GM23248 (cell line): ENCODE results near the gene EPN2. TPM values are rescaled to one million over a fixed set of nuclear protein-coding genes. Genes with fewer than 3 reads are reported as not detected.

Source experiments
- DNase-seq: peaks from one replicate; pipeline ENCODE4 v3.0.0-alpha.2; 2015
- H2AFZ ChIP-seq: fragments of 200-600 bp; sonication (generic); 2 replicates; pipeline ENCODE4 v1.6.1; 2016; ENCODE audit warnings: antibody characterized with exemption
- H3F3A ChIP-seq: fragments of 200-600 bp; sonication (generic); 2 replicates; pipeline ENCODE4 v1.6.1; 2016; ENCODE audit warnings: mild to moderate bottlenecking, antibody characterized with exemption, mixed run types; ENCODE audit not compliant: insufficient read depth
- H3K27ac ChIP-seq: fragments of 200-600 bp; sonication (generic); 2 replicates; pipeline ENCODE4 v1.5.1; 2016; ENCODE audit warnings: mild to moderate bottlenecking
- H3K27me3 ChIP-seq: fragments of 200-600 bp; sonication (generic); replicated peaks from 2 replicates; pipeline ENCODE4 v1.6.1; 2016; ENCODE audit warnings: mild to moderate bottlenecking; ENCODE audit not compliant: insufficient read depth
- H3K36me3 ChIP-seq: fragments of 200-600 bp; sonication (generic); 2 replicates; pipeline ENCODE4 v1.6.1; 2016; ENCODE audit warnings: low read depth, mild to moderate bottlenecking
- H3K4me1 ChIP-seq: fragments of 200-600 bp; sonication (generic); 2 replicates; pipeline ENCODE4 v1.6.1; 2016; ENCODE audit warnings: mild to moderate bottlenecking; ENCODE audit not compliant: insufficient read depth
- H3K4me2 ChIP-seq: fragments of 200-600 bp; sonication (generic); one replicate; pipeline ENCODE4 v1.6.1; 2016; ENCODE audit warnings: mild to moderate bottlenecking; ENCODE audit not compliant: unreplicated experiment
- H3K4me3 ChIP-seq: fragments of 200-600 bp; sonication (generic); 2 replicates; pipeline ENCODE4 v1.5.1; 2016; ENCODE audit warnings: mild to moderate bottlenecking
- H3K79me2 ChIP-seq: fragments of 200-600 bp; sonication (generic); 2 replicates; pipeline ENCODE4 v1.6.1; 2016; ENCODE audit warnings: mild to moderate bottlenecking; ENCODE audit not compliant: insufficient read depth
- H3K9ac ChIP-seq: fragments of 200-600 bp; sonication (generic); 2 replicates; pipeline ENCODE4 v1.6.1; 2016; ENCODE audit warnings: mild to moderate bottlenecking
- H3K9me2 ChIP-seq: fragments of 200-600 bp; sonication (generic); 2 replicates; pipeline ENCODE4 v1.6.1; 2016; ENCODE audit warnings: mixed run types, mild to moderate bottlenecking, moderate library complexity; ENCODE audit not compliant: insufficient read depth
- H3K9me3 ChIP-seq: fragments of 200-600 bp; sonication (generic); one replicate; pipeline ENCODE4 v1.6.1; 2017; ENCODE audit warnings: low read depth
- H4K20me1 ChIP-seq: fragments of 200-600 bp; sonication (generic); 2 replicates; pipeline ENCODE4 v1.6.0; 2016; ENCODE audit not compliant: insufficient read depth
- EZH2 ChIP-seq: fragments of 200-600 bp; sonication (generic); IDR thresholded peaks from 2 replicates; pipeline ENCODE4 v1.6.1; 2018; ENCODE audit warnings: antibody characterized with exemption, mild to moderate bottlenecking; ENCODE audit not compliant: insufficient read depth, poor library complexity, severe bottlenecking
- EZH2phosphoT487 ChIP-seq: fragments of 200-600 bp; sonication (generic); IDR thresholded peaks from 2 replicates; pipeline ENCODE4 v1.6.1; 2018; ENCODE audit warnings: antibody characterized with exemption, moderate library complexity, mild to moderate bottlenecking, low read depth; ENCODE audit not compliant: insufficient read depth
- WGBS, 2 experiments: methylation state at CpG; one replicate each; pipeline ENCODE4 v1.1.6; 2015 to 2017; ENCODE audit warnings: low lambda C conversion rate in 2 of 2, low coverage in 1 of 2; ENCODE audit errors: missing lambda C conversion rate in 2 of 2; 5-methylcytosine and 5-hydroxymethylcytosine counted together
- in situ Hi-C: fragments of 300-500 bp; cut with MboI; formaldehyde crosslinking; loops from 2 replicates; pipeline ENCODE4 v1.15.0; 2020
- polyA plus RNA-seq: library from polyadenylated mRNA; unstranded; fragments of >200 nt; fragmentation: Nextera tagmentation; extraction: Ambion mirVana; gene quantifications from 2 replicates; pipeline ENCODE4 v1.2.1, GENCODE V29; 2016
- total RNA-seq: library from RNA; depleted of rRNA; stranded (reverse); fragments of >200 nt; shearing (Covaris generic); gene quantifications from 2 replicates; pipeline ENCODE4 v1.2.3, GENCODE V29; 2014

EPN2 gene
- total and polyA plus RNA-seq, 2 experiments from 2014 or later, result 25.3 to 54.0 TPM

DNA sequence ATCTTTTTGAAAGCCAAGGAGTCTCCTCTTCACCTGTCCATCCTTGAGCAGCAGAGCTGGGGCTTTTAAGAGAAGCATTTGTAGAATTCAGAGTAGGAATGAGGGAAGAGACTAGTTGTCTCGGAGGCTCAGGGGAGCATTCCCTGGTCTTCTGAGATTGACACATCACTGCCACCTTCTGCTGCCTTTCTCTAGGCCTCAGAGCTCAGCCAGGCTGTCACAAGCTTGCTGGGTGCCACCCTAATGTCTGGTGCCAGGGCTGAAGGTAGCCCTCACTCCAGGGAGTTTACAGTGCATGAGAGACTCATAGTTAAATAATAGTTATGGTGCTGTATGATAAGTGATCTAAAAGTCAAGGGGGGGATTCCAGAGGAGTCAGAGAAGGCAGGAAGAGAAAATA is 85.7 kb downstream of the EPN2 start:
- Histone ChIP-seq H3K9me2 (no peaks in the 10 kb centered on the region), H3K27ac (no peak overlapping the region), H3K27me3 (no peaks in the 10 kb centered on the region), H3F3A (peaks cover 28% of the 10 kb centered on the region), H3K79me2 (no peaks in the 10 kb centered on the region), H4K20me1 (no peaks in the 10 kb centered on the region), H3K4me1 (peaks cover 14% of the 10 kb centered on the region), H3K9me3 (no peaks in the 10 kb centered on the region), H3K4me2 (no peak overlapping the region), H3K4me3 (no peak overlapping the region), H3K36me3 (peaks cover 6% of the 10 kb centered on the region), H3K9ac (no peak overlapping the region), H2AFZ (no peak overlapping the region)
- in situ Hi-C loops, result no loop called here
- TF ChIP-seq EZH2phosphoT487 (no peak), EZH2 (no peak)
- no peak for DNase-seq
- WGBS, 2 experiments, result 93 to 95% methylated on average over 1 of the region's 1 CpG

DNA sequence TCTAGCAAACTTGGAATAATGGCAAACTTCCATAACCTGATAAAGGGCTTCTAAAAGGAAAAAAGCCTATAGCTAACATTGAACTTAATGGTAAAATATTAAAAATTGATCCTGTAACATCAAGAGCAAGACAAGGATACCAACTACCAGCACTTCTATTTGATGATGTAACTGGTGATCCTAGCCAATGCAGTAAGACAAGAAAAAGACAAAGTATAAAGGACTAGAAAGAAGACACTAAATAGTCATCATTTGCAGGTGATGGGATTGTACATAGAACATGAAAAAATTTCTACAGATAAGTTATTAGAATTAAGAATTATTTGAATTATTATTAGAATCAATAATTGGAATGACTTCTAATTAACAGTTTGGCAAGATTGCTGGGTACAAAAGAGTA is 88.4 kb downstream of the EPN2 start:
- H3K9me2 ChIP-seq, result no peaks in the 10 kb centered on the region
- H2AFZ ChIP-seq, result no peak overlapping the region
- H3K4me3 ChIP-seq, result no peak overlapping the region
- no peak overlapping the region for H3K27ac ChIP-seq
- H3K4me2 ChIP-seq, result no peak overlapping the region
- no peak overlapping the region for H3K9ac ChIP-seq
- peaks cover 41% of the 10 kb centered on the region for H3F3A ChIP-seq
- no peak for DNase-seq
- H3K9me3 ChIP-seq, result no peaks in the 10 kb centered on the region
- TF ChIP-seq EZH2phosphoT487 (no peak), EZH2 (no peak)
- H3K4me1 ChIP-seq, result peaks cover 25% of the 10 kb centered on the region
- no peaks in the 10 kb centered on the region for H4K20me1 ChIP-seq
- H3K27me3 ChIP-seq, result no peaks in the 10 kb centered on the region
- H3K36me3 ChIP-seq, result peaks cover 6% of the 10 kb centered on the region
- H3K79me2 ChIP-seq, result no peaks in the 10 kb centered on the region
- in situ Hi-C loops, result no loop called here

DNA sequence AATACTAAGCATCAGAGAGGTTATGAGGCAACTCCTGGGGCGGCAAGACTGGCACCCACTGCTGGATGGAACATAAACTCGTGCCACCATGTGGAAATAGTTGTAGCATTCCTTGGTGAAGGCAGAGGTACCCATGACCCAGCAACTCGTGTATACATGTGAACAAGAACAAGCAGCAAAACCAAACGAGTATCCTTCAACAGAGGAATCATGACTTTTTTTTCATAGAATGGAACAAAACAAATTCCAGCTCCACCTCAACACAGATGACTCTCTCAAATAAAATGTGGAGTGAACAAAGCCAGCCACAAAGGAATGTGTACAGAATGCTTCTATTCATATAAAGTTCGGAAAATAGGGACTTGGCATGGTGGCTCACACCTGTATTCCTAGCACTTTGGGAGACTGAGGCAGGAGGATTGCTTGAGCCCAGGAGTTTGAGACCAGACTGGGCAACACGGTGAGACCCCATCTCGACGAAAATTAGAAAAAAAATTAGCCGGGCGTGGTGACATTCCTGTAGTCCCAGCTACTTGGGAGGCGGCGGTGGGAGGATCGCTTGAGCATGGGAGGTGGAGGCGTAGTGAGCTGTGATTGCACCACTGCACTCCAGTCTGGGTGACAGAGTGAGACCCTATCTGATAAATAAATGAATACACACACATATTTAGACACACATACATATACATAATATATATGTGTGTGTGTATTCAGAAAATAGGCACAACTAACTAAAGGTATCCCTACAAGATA is 90.0 kb downstream of the EPN2 start:
- in situ Hi-C loops, result no loop called here
- Histone ChIP-seq H3K9me2 (no peaks in the 10 kb centered on the region), H3K27me3 (no peaks in the 10 kb centered on the region), H3K4me3 (no peak overlapping the region), H3K9me3 (no peaks in the 10 kb centered on the region), H3K4me2 (peak overlapping the region; percentile 64), H4K20me1 (no peaks in the 10 kb centered on the region), H3K27ac (peak overlapping the region; percentile 54), H3K79me2 (no peaks in the 10 kb centered on the region), H3K9ac (no peak overlapping the region), H3K4me1 (peaks cover 40% of the 10 kb centered on the region), H2AFZ (no peak overlapping the region), H3K36me3 (peaks cover 6% of the 10 kb centered on the region), H3F3A (peaks cover 57% of the 10 kb centered on the region)
- no peak for TF ChIP-seq EZH2phosphoT487
- no peak for TF ChIP-seq EZH2
- 53 to 56% methylated on average over 14 of the region's 14 CpGs for WGBS, 2 experiments
- DNase-seq, result peak; percentile 89

DNA sequence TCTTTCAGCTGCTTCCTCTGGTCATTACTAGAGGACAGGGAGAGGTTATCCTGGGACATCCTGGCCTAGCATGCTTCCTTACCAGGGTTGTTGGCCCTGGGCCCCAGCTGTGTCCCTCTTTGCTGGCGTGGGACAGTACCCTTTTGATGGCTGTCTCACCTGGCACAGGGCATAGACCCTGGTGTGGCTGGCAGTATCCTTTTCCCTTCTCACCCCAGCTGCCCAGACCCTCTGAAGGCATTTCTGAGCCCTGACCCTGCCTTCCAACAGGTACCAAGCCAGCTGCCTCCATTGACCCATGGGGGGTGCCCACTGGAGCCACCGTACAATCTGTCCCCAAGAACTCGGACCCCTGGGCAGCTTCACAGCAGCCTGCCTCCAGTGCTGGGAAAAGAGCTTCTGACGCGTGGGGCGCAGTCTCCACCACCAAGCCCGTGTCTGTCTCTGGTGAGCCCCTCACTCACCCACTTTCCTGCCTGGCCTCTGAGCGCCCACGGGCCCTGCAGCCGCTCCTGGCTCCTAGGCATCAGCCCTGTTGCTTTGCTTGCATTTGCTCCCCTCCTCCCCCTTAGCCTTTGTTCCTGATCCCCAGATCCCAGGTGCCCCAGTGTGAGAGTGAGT is 91.4 kb downstream of the EPN2 start:
- H3K9me2 ChIP-seq, result no peaks in the 10 kb centered on the region
- no peaks in the 10 kb centered on the region for H3K9me3 ChIP-seq
- no peaks in the 10 kb centered on the region for H3K79me2 ChIP-seq
- H3F3A ChIP-seq, result peaks cover 59% of the 10 kb centered on the region
- WGBS, 2 experiments, result 98 to 99% methylated on average over 10 of the region's 10 CpGs
- H3K4me1 ChIP-seq, result peaks cover 46% of the 10 kb centered on the region
- H3K4me3 ChIP-seq, result no peak overlapping the region
- no peak for TF ChIP-seq EZH2
- TF ChIP-seq EZH2phosphoT487, result no peak
- H3K36me3 ChIP-seq, result peaks cover 6% of the 10 kb centered on the region
- in situ Hi-C loops, result no loop called here
- no peaks in the 10 kb centered on the region for H4K20me1 ChIP-seq
- H3K27me3 ChIP-seq, result no peaks in the 10 kb centered on the region
- no peak for DNase-seq
- H2AFZ ChIP-seq, result no peak overlapping the region
- H3K9ac ChIP-seq, result no peak overlapping the region
- H3K4me2 ChIP-seq, result no peak overlapping the region
- no peak overlapping the region for H3K27ac ChIP-seq
